ENCODE data around the gene FER.

DNA sequence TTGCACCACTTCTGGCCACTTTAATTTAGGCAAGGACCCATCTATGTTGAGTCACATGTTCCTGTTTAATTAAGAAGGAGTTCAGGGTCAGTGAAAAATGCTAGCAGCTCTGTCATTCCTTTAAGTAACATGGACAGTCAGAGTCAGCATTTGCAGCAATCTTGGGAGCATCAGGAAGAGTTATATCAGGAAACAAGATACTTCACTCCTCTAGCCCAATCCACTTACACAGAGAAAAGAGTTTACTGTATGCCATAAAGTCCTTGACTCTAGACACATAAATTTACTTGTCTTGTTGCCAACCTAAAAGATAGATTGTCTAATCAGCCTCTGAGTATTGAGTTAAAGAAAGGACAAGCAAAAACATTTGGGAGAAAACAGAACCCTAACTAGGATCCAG, 395.3 kb downstream of the FER start:
- no peak for TF ChIP-seq POLR2A (IDR thresholded peaks at IDR 0.05; ENCODE audit: control extremely low read depth in 1 of 2, low read depth in 2 of 2, low read length in 2 of 2)
- TF ChIP-seq, protein P1, sequence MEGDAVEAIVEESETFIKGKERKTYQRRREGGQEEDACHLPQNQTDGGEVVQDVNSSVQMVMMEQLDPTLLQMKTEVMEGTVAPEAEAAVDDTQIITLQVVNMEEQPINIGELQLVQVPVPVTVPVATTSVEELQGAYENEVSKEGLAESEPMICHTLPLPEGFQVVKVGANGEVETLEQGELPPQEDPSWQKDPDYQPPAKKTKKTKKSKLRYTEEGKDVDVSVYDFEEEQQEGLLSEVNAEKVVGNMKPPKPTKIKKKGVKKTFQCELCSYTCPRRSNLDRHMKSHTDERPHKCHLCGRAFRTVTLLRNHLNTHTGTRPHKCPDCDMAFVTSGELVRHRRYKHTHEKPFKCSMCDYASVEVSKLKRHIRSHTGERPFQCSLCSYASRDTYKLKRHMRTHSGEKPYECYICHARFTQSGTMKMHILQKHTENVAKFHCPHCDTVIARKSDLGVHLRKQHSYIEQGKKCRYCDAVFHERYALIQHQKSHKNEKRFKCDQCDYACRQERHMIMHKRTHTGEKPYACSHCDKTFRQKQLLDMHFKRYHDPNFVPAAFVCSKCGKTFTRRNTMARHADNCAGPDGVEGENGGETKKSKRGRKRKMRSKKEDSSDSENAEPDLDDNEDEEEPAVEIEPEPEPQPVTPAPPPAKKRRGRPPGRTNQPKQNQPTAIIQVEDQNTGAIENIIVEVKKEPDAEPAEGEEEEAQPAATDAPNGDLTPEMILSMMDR (IDR thresholded peaks at IDR 0.05; ENCODE audit: control extremely low read depth in 1 of 3, insufficient read depth in 1 of 3, low read depth in 1 of 3, low read length in 3 of 3), result no peak
